ENCODE data around the gene CTSF.

DNA sequence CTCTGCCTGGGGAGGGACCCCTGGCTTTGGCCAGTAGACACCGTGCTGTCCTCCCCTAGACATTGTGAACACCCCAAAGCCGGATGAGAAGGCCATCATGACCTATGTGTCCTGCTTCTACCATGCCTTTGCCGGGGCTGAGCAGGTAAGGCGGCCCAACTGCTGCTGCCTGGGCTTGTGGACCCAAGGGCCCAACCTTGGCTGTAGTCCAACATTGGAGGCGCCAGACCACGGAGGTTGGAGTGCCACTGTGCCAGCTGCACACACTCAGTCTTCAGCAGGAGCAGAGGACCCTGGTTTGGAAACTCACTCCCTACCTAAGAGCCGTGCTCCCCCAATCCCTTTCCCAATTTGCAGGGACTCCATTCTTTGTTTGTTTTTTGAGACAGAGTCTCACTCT lies 12.3 kb downstream of the CTSF start:
- no peak for TF ChIP-seq CTCF (IDR thresholded peaks at IDR 0.05; ENCODE audit: low read length)
- no peak for TF ChIP-seq EZH2 (IDR thresholded peaks at IDR 0.05; ENCODE audit: borderline replicate concordance, low read length)
